Measurements from ENCODE around the gene RIT2. TPM values are rescaled to one million over a fixed set of nuclear protein-coding genes. Genes with fewer than 3 reads are reported as not detected.

RIT2 gene
- not detected in 2 replicates for total RNA-seq
- long read RNA-seq: 0 reads

- H3K27me3 Mint-ChIP-seq: no peaks in the 10 kb centered on the region
- H3K36me3 Mint-ChIP-seq (ENCODE audit: insufficient read depth): no peaks in the 10 kb centered on the region
- TF ChIP-seq, protein P1, sequence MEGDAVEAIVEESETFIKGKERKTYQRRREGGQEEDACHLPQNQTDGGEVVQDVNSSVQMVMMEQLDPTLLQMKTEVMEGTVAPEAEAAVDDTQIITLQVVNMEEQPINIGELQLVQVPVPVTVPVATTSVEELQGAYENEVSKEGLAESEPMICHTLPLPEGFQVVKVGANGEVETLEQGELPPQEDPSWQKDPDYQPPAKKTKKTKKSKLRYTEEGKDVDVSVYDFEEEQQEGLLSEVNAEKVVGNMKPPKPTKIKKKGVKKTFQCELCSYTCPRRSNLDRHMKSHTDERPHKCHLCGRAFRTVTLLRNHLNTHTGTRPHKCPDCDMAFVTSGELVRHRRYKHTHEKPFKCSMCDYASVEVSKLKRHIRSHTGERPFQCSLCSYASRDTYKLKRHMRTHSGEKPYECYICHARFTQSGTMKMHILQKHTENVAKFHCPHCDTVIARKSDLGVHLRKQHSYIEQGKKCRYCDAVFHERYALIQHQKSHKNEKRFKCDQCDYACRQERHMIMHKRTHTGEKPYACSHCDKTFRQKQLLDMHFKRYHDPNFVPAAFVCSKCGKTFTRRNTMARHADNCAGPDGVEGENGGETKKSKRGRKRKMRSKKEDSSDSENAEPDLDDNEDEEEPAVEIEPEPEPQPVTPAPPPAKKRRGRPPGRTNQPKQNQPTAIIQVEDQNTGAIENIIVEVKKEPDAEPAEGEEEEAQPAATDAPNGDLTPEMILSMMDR (IDR thresholded peaks at IDR 0.05; ENCODE audit: unreplicated experiment): no peak
- H3K9me3 Mint-ChIP-seq (ENCODE audit: low read depth): no peaks in the 10 kb centered on the region
- H3K4me1 Mint-ChIP-seq (ENCODE audit: low read depth): no peaks in the 10 kb centered on the region
- H3K27ac Mint-ChIP-seq: no peak within 1 kb of the TSS
- no peak within 1 kb of the TSS for H3K4me3 Mint-ChIP-seq (ENCODE audit: low read depth)
- DNase-seq (ENCODE audit: low spot score, unreplicated experiment): no peak
Measured at GRCh38 chr18:43115076-43115921, at the start of gene RIT2. TSS of gene RIT2 (minus strand) at chr18:43115685.

DNA sequence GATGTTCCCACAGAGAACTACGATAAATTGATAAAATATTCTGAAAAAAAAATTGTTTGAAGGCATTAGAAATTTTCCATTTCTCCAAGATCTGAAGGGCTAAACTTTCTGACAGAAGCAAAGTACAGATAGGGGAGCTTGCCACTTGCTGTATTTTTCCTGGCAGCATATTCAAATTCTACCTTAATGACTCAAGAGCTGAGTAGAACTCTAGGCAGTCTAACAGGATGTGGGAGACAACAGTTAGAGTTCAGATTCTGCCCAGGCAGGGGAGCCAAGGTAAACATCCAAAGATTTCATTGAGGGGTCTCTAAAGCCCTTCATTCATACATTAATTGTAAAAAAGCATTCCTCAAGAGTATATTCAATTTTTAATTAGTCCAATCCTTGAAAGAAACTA is 46.0 kb upstream of the RIT2 start:
- no peak overlapping the region for H3K27ac Mint-ChIP-seq
- H3K27me3 Mint-ChIP-seq: no peaks in the 10 kb centered on the region
- no peaks in the 10 kb centered on the region for H3K36me3 Mint-ChIP-seq (ENCODE audit: insufficient read depth)
- no peak for DNase-seq (ENCODE audit: low spot score, unreplicated experiment)
- peaks cover 18% of the 10 kb centered on the region for H3K9me3 Mint-ChIP-seq (ENCODE audit: low read depth)
- TF ChIP-seq, protein P1 (IDR thresholded peaks at IDR 0.05; ENCODE audit: unreplicated experiment): no peak
- no peaks in the 10 kb centered on the region for H3K4me1 Mint-ChIP-seq (ENCODE audit: low read depth)
- H3K4me3 Mint-ChIP-seq (ENCODE audit: low read depth): no peak overlapping the region

DNA sequence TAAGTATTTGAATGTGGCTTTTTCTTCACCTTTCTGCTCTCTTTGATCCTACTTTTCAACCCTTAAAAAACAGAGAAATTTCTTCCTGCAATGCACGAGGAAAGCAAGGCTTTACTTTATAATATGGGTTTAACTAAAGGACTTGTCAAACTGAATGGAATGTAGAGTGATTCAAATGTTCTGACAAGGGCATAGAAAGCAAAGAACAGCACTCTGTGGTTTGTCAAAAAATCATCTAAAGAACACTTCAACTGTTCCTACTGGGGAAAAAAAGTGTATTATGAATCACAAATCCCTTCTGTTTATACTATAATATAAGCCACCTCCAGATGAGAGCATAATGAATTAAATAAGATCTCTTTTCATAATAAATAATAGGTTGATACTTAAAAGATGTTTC is 45.0 kb upstream of the RIT2 start:
- no peak for DNase-seq (ENCODE audit: low spot score, unreplicated experiment)
- no peaks in the 10 kb centered on the region for H3K36me3 Mint-ChIP-seq (ENCODE audit: insufficient read depth)
- TF ChIP-seq, protein P1 (IDR thresholded peaks at IDR 0.05; ENCODE audit: unreplicated experiment): no peak

GRCh38 chr18:43159926-43160325 is 44.4 kb upstream of the RIT2 start:
- no peak overlapping the region for H3K27ac Mint-ChIP-seq
- H3K9me3 Mint-ChIP-seq (ENCODE audit: low read depth): peaks cover 7% of the 10 kb centered on the region
- H3K36me3 Mint-ChIP-seq (ENCODE audit: insufficient read depth): no peaks in the 10 kb centered on the region
- H3K4me1 Mint-ChIP-seq (ENCODE audit: low read depth): no peaks in the 10 kb centered on the region
- no peak for DNase-seq (ENCODE audit: low spot score, unreplicated experiment)
- no peaks in the 10 kb centered on the region for H3K27me3 Mint-ChIP-seq
- TF ChIP-seq, protein P1 (IDR thresholded peaks at IDR 0.05; ENCODE audit: unreplicated experiment): no peak
- no peak overlapping the region for H3K4me3 Mint-ChIP-seq (ENCODE audit: low read depth)

More for the DNA sequence above, 45.0 kb upstream of the RIT2 start:
- no peak overlapping the region for H3K4me3 Mint-ChIP-seq (ENCODE audit: low read depth)
- H3K27ac Mint-ChIP-seq: no peak overlapping the region
- no peaks in the 10 kb centered on the region for H3K4me1 Mint-ChIP-seq (ENCODE audit: low read depth)
- no peaks in the 10 kb centered on the region for H3K27me3 Mint-ChIP-seq
- H3K9me3 Mint-ChIP-seq (ENCODE audit: low read depth): peaks cover 10% of the 10 kb centered on the region

DNA sequence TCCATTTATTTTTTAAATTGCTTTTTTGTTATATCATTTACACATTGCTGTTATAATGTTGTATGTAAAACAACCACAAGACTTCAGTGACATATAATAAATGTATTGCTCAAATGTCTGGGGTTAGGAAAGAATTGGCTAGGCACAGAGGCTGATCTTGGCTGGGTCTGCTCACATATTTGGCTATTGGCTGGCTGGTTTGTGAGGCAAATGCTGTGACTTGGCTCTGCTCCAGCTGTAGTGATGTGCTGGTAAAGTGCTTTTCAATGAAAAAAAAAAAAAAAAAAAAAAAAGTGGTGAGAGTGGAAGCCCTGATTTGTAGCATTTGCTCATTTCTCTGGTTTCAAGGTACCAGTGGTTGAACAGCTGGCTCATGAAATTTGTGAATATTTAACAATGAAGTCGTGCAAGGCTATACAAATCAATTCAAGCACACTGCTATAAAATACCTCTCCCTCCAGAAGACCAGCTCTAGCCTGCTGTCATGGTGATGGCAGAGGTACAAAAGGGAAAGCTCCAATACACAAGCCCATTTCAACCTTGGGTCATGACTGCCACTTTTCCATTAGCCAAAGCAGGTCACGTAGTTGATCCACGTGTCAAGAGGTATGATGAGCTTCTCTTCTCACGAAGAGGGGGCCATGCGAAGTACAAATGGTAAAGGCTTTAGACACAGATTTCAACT is 43.7 kb upstream of the RIT2 start:
- no peaks in the 10 kb centered on the region for H3K36me3 Mint-ChIP-seq (ENCODE audit: insufficient read depth)
- no peak overlapping the region for H3K4me3 Mint-ChIP-seq (ENCODE audit: low read depth)
- H3K27ac Mint-ChIP-seq: no peak overlapping the region
- no peak for DNase-seq (ENCODE audit: low spot score, unreplicated experiment)
- H3K9me3 Mint-ChIP-seq (ENCODE audit: low read depth): peaks cover 5% of the 10 kb centered on the region
- H3K4me1 Mint-ChIP-seq (ENCODE audit: low read depth): no peaks in the 10 kb centered on the region
- H3K27me3 Mint-ChIP-seq: no peaks in the 10 kb centered on the region
- TF ChIP-seq, protein P1 (IDR thresholded peaks at IDR 0.05; ENCODE audit: unreplicated experiment): no peak
